HG03432 (cell line): ENCODE data around the gene OXA1L.
A peak's percentile ranks its signal among the peaks of the same experiment; 100 is the strongest.
"Not testable (repeated sequence)": the region's sequence is repeated elsewhere in the genome, so short reads cannot be mapped to it uniquely, and the experiment has no call there.

Source experiments
- ATAC-seq: cut with Tn5 transposase; IDR thresholded peaks from one replicate; pipeline ENCODE4 v1.9.1; 2021; ENCODE audit warnings: mild to moderate bottlenecking, moderate library complexity; ENCODE audit not compliant: unreplicated experiment

OXA1L gene

DNA sequence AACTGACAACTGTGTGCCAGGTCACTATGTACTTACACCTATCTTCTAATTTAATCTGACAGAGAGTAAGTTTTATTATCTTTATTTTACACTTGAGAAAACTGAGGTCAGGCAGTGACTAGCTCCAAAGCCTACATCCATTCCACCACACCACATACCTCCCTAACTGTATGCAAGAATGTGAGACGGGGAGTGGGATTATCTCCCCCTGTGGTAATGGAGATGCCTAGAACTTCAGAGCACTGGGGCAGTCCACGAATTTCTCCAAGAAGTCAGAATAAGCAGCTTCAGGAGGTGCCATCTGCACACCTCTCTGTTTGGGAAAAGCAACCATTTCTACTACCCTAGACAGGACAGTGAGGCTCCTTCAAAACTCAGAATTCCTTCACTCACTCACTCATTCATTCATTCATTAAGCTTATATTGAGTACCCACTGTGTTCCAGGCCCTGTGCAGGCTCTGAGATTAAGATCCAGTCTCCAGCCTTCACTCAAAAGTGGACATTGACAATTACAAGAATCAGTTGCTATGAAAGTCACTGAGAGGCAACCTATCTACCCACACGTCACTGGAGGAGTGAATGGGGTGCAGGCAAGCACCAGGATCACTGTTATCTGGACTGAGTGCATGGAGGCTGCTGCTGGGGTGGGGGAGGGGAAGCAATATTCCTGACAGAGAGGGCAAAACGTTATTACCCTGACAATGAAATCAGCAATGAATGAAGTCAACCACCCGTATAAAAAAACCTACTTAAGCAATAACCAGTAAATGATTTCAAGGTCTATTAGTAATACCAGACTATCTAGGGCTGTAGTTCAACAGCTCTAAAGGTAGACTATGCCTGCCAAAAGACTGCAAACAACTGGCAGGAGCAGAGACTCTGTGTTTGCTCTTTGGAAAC lies 30.8 kb downstream of the OXA1L start:
- ATAC-seq = no peak

DNA sequence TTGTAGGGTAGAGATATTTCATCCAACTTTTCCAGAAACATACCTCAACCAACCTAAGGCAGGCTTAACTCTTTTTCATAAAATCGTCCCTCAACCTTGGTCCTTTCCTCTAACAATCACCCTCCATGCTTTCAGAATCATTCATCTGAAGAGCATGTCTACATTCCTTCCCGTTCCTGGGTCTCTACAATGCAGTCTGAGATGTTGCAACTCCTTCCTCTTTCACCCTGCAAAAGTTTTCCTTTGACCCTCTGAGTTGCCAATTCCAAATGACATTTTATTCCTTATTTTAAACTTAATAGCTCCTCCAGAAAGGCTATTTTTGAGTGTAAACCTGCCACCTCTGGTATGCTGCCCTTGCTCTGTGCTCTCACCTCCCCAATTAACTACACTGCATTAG lies 32.0 kb downstream of the OXA1L start:
- no peak for ATAC-seq

DNA sequence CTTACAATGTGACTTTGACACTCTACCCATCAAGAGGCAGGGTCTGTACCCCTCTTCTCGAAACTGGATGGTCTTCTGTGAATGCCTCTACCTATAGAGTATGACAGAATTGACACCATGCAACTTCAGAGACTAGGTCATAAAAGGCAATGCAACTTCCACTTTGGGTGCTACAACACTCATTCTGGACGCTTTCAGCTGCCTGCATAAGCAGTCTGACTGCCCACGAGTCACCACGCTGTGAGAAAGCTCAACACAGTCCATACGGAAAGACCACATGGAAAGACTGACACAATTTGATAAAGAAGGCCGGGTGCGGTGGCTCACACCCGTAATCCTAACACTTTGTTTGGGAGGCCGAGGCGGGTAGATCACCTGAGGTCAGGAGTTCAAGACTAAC lies 33.9 kb downstream of the OXA1L start:
- ATAC-seq = no peak

DNA sequence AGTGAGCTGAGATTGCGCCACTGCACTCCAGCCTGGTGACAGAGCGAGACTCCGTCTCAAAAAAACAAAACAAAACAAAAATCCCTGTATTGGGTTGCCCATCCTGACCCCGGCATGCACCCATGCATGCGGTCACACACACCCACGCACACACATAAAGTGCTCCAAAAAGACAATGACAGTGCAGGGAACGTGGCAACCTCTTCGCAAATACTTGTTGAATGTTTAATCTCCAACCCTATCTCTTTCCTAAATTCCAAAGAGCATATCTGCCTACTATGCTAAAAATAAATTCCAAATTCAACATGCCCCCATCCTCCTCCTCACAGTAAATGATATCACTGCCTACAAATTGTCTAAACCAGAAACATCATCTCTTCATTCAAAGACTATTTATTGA lies 35.2 kb downstream of the OXA1L start:
- ATAC-seq = no peak

DNA sequence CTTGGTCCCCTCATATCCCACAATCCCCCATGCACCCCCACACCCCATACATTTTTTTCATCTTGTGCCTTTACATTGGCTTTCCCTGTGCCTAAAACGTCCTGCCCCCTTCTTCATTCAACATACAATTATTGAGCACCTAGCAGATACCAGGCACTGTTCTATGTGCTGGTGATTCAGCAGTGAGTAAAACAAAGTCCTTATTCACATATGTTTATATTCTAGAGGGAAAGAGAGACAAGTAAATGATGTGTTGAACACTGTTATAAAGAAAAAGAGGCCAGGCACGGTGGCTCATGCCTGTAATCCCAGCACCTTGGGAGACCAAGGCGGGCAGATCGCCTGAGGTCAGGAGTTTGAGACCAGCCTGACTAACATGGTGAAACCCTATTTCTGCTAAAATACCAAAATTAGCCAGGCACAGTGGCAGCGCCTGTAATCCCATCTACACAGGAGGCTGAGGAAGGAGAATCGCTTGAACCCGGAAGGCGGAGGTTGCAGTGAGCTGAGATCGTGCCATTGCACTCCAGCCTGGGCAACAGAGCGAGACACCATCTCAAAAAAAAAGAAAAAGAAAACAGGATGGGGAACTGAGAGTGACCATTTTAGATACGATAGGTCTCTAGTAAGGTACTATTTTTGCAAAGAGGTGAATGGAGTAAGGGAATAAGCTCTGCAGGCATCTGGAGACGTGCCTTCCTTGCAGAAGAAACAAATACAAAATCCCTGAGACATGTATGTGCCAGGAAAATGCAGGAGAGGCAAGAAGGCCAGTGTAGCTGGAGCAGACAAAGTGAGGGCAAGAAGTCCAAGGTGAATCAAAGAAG lies 36.6 kb downstream of the OXA1L start:
- peak; percentile 64 for ATAC-seq

DNA sequence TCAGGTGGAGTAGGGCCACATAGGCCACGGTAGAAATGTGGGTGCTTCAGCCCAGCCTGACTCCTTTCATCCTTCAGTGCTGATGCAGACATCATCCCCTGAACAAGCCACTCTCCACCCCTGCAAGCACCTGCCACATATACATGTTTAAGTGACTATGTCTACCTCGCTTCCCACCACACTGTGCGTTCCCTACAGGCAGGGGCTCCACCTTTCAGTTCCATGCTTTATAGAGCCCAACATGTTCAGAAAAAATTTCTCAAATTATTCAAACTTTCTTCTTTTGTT lies 37.1 kb downstream of the OXA1L start:
- peak; percentile 52 for ATAC-seq

DNA sequence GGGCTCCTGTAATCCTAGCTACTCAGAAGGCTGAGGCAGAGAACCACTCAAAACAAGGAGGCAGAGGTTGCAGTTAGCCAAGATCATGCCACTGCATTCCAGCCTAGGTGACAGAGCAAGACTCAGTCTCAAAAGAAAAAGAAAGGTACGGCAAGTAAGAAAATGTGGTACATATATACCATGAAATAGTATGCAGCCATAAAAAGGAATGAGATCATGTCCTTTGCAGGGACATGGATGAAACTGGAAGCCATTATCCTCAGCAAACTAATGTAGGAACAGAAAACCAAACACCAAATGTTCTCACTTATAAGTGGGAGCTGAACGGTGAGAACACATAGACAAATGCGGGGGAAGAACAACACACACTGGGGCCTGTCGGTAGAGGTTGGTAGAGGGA lies 38.7 kb downstream of the OXA1L start:
- ATAC-seq = not testable (repeated sequence)

DNA sequence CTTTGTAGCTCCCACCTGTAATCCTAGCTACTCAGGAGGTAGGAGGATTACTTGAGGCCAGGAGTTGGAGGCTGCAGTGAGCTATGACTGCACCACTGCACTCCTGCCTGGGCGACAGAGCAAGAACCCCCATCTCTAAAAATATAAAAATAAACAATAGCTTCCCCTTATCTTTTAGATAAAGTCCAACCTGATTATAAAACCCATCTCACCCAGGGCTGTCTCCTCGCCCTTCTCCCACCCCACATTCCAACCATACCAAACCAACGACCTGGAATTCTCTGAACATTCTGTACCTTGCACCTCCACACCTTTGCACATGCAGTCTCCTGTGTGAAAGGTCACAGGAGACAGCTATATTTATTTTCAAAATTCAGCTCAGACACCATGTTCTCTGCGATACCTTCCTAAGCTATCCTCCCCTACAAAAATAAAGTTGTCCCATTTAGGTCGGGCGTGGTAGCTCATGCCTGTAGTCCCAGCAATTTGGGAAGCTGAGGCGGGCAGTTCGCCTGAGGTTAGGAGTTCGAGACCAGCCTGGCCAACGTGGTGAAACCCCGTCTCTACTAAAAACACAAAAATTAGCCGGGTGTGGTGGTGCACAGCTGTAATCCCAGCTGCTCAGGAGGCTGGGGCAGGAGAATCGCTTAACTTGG lies 41.1 kb downstream of the OXA1L start:
- ATAC-seq = no peak

DNA sequence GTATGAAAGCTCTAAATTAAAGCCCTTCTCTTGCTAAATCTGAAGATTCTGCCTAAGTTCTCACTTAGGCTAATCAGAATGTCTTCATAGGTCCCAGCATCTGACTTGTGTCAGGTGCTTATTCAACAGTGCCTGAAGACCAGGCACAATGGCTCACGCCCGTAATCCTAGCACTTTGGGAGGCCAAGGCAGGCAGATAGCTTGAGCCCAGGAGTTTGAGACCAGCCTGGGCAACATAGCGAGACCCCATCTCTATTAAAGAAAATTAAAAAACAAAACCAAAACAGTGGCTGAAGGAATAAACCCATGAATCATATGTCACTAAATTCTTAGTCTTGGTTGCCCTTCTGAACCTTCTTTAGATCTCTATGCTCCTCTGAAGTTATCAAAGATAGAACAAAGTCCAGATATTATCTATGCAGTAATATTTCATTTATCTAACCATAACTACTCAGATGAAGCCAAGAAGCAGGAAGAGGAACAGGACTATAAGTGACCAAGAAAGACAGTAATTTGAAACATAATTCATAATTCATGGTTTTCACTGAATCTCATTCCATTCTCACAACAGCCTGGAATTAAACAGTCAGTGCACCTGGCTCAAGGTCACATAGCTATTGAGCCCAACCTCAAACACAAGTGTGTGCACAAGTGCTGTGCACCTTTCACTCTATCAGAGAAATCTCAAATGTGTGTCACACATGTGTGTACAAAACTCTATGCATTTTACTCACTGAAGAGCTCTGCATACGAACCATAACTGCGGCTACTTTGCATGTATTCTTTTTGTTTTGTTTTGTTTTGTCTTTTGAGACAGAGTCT lies 42.1 kb downstream of the OXA1L start:
- ATAC-seq = no peak

DNA sequence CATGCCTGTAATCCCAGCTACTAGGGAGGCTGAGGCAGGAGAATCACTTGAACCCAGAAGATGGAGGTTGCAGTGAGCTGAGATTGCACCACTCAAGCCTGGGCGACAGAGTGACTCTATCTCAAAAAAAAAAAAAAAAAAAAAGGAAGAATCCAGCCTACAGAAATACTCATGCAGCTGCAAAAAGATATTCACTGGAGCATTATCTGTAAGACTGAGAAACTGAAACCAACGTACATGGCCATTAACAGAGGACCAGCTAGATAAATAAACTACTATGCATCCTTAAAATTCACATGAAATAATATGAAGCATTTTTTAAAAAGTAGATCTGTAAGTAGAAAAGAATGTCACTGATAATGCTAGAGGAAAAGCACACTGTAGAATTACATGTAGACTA lies 45.2 kb downstream of the OXA1L start:
- ATAC-seq = no peak

DNA sequence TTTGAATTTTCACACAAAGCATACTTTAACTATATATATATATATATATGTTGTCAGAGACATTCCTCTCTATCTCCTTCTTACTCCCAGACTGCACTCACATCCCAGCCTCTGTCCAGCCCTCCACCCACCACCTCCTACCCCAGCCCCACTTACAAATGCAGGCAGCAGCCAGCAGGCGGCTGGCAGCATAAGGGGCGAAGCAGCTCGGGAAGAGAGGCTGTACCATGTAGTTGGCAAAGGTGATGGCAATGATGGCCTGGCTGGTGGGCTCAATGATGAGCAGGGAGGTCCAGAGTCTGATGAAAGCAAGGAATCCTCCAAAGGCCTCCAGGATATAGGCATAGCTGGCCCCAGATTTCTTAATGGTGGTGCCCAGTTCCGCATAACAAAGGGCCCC lies 46.3 kb downstream of the OXA1L start:
- ATAC-seq = no peak

DNA sequence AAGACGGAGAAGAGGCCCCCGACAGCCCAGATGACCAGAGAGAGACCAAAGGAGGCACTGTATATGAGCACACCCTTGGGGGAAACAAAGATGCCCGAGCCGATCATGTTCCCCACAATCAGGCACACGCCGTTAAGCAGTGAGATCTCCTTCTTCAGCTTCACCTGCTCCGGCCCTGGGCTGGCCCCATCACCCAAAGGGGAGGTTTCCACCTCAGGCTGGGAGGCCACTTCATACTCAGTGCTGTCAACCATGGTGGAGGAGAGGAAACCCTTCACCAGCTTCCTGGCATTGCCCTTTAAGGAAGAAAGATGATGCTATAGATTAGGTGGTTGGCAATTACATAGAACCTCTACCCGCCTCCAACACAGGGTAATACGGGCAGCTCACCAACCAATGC lies 46.7 kb downstream of the OXA1L start:
- no peak for ATAC-seq

DNA sequence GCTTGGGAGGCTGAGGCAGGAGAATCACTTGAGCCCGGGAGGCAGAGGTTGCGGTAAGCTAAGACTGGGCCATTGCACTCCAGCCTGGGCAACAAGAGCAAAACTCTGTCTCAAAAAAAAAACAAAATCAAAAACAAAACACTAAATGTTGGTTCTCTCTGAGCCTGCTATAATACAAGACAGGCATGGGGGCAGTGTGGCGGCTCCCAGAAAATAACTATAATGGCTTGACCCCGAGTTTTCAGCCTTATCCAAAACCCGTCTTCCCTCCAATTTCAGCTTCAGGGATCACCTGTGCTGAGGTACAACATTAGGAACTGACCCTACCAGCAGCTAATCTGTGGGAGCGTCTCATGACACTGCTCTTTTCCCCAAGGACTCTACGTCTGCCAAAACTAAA lies 47.9 kb downstream of the OXA1L start:
- no peak for ATAC-seq

DNA sequence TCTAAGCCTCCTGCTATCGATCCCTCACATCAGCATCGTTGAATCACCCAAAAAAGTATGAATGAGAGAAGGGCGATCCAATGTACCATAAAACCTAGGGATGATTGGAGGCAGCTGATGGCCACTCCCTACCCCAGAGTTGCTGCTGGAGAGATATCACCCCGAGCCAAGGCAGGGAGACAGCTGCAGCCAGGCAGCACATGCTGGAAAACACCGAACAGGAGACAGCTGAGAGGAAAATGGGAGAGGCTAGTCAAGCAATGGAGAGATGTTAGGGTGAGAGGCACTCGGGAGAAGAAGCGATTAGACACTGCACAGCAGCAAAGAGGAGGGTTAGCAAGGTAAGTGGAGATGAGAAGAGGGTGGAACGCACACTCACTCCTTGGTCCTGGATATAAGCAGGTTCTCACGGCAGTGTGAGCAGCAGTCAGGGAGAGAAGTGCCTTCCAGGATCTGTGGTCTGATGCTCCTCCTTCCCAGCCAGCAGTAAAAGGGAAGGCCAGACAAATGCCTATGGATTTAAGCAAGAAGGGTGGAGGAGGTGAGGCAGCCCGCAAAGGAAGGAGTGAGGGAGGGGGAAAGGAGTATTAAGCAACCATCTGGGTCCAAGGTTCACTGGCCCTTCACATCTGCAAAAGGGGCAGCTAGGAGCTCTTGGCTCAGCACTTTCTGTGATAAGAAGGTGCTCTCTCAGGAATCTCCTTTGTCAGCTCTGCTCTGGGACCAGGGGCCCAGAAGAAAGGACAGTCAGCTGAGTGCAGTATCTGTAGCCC lies 48.6 kb downstream of the OXA1L start, which contains the start of gene SLC7A7:
TSS of gene SLC7A7 (minus strand) at position 495 of the 773 bp plus-strand sequence. CDS start 2,037 bp downstream, outside the sequence.
- no peak for ATAC-seq

DNA sequence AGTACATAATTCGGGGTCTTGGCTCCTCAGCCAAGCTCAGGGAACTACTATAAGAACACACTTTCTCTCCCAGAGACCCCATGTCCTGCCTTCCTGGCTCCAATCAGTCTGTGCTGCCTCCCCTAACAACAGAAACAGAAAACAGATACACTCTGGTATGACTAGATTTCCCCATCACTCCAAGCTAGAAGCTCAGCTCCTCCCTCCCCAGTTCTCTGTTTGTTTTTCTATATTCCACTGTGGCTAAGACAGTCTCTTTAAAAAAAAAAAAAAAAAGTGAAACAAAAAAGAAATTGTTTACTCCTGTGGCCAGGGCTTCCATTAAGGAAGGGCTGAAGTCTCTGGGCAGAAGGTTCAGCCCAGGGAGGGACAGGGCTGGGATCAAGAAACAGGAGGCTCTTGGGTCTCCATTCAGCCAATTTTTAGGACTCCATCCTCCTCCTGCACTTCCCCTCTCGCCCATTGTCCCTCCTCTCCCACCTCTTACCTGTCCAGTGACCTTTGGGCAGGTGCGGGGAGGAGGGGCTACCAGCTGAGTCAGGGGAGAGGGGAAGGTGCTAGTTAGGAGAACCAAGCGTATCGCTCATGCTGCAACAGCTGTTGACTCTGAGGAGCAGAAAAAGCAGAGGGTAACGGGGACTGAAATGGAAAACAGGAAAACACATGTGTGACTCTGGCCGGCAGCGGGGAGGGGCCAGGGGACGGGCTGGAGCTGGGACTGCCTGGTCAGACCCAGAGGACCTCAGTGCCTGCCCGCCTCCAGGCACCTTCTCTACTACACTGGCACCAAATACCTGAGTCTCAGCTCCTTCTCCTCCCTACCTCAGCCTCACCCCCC lies 52.9 kb downstream of the OXA1L start:
- peak; percentile 40 for ATAC-seq

DNA sequence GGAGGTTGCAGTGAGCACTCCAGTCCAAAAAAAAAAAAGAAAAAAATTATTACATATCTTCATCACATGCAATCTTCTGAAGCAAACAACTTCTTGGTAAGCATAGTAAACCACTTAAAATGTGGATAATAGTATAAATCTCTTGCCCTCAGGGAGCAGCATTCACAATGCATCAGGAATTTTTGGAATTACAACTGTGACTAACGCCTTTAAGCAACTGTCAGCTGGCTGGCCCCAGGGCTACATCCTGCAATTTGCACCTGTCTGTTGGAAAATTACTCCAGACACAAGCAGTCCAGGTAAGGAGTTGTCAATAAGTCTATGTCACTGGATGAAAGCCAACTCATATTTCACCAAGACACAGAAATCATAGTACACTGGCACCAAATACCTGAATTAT lies 54.2 kb downstream of the OXA1L start:
- ATAC-seq = no peak

DNA sequence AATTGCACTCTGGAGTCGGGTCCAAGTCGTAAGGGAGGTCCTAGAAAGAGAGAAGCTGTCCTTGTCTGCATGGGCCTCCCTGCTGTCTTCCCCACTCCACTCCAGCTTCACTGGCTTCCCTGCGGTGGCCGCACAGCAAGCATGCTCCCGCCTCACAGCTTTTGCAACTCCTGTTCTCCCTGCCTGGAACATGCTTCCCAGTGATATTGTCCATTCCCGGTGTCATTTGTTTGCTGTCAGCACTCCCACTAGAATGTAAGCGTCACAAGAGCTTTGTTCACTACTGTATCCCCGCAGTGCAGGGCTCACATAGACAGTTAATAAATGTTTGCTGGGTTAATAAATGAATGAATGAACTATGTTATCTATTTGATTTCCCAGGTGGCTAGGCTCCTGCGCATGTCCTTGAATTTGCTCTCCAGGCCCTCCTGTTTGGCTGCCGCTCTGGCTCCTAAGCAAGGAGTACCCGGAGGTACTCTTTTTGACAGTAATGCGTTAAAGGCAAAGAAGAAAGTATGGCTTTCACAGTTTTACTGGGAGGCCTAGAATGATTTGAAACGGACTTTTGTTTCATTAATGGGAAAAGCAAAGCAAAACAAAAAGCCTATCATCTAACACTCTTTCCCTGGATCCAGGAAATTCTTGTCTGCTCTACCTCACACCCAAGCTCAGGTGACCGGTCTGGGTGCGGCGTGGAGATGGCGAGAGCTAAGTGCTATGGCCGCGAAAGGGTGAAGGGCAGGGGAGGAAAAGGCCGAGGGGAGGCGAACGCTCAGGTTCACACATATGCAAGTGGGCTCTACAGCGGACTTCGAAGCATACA lies 54.9 kb downstream of the OXA1L start:
- no peak for ATAC-seq

DNA sequence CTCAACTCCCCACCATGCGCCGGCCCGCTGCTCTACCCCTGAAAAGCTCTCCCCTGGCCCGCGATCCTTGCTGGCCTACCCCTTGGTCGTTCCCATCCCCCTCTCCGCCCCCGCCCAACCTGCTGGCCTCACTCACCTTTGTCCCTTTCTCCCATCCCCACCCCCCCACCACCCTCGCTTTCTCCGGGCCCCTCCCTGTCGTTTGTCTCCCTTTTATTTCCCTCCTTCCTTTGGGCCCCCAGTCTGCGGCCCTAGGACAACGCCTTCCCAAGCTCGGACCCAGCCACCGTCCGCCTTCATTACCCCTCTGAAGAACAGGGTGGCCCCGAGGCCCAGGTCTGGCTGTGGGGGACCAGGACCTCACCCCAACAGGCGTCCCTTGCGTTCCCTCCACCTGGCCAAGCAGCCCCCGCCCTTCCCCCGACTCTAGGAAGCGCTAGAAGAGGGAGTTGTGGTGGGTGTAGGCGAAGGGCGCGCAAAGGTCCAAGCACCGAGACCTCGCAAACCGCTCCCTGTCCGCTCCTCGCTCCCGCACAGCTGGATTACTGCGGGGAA lies 55.6 kb downstream of the OXA1L start:
- no peak for ATAC-seq
